Osteoblast (primary cell): Measurements from ENCODE around the gene AGT. TPM values are rescaled to one million over a fixed set of nuclear protein-coding genes. Genes with fewer than 3 reads are reported as not detected.
"Not testable (repeated sequence)": the region's sequence is repeated elsewhere in the genome, so short reads cannot be mapped to it uniquely, and the experiment has no call there.

Experiments
- DNase-seq: peaks from one replicate; pipeline ENCODE4 v3.0.0; 2011; ENCODE audit warnings: low spot score, mixed read lengths; ENCODE audit not compliant: insufficient read length; ENCODE audit errors: missing footprints
- H2AFZ ChIP-seq: 2 replicates; pipeline ENCODE4 v1.6.0; 2011; ENCODE audit warnings: mild to moderate bottlenecking, low read length
- H3K27ac ChIP-seq: 2 replicates; pipeline ENCODE4 v1.5.1; 2011; ENCODE audit warnings: mild to moderate bottlenecking, low read depth, low read length, moderate library complexity
- H3K27me3 ChIP-seq: 2 replicates; pipeline ENCODE4 v1.6.0; 2012; ENCODE audit warnings: mild to moderate bottlenecking, control low read depth, inconsistent platforms, low read length, moderate library complexity; ENCODE audit not compliant: insufficient read depth
- H3K36me3 ChIP-seq: 2 replicates; pipeline ENCODE4 v1.5.1; 2011; ENCODE audit warnings: mild to moderate bottlenecking, low read length, control low read depth, moderate library complexity; ENCODE audit not compliant: insufficient read depth
- H3K4me1 ChIP-seq: 2 replicates; pipeline ENCODE4 v1.5.1; 2011; ENCODE audit warnings: mild to moderate bottlenecking, low read length, control low read depth, moderate library complexity; ENCODE audit not compliant: insufficient read depth
- H3K4me2 ChIP-seq: 2 replicates; pipeline ENCODE4 v1.6.0; 2011; ENCODE audit warnings: mild to moderate bottlenecking, low read length; ENCODE audit not compliant: insufficient read depth
- H3K4me3 ChIP-seq: fragments of 200-600 bp; sonication (generic); 3 replicates; pipeline ENCODE4 v1.5.1; 2012; ENCODE audit warnings: mild to moderate bottlenecking, low read length, inconsistent platforms; ENCODE audit not compliant: insufficient read depth
- H3K79me2 ChIP-seq: 2 replicates; pipeline ENCODE4 v1.6.0; 2012; ENCODE audit warnings: mild to moderate bottlenecking, low read length, control low read depth, inconsistent platforms; ENCODE audit not compliant: insufficient read depth
- H3K9me3 ChIP-seq: 2 replicates; pipeline ENCODE4 v1.5.1; 2011; ENCODE audit warnings: low read depth, low read length, control low read depth
- H4K20me1 ChIP-seq: 2 replicates; pipeline ENCODE4 v1.6.0; 2012; ENCODE audit warnings: mild to moderate bottlenecking, low read length, control low read depth; ENCODE audit not compliant: insufficient read depth
- CTCF ChIP-seq: IDR thresholded peaks from 2 replicates; pipeline ENCODE4 v1.5.1; 2011; ENCODE audit warnings: mild to moderate bottlenecking, low read depth, low read length, moderate library complexity; ENCODE audit errors: extremely low read depth
- total RNA-seq: library from RNA; depleted of rRNA; stranded (reverse); fragments of >200 nt; gene quantifications from 2 replicates; pipeline ENCODE4 v1.2.3, GENCODE V29; 2012

Gene AGT
- total RNA-seq, 1 donor = 6.2 TPM

DNA sequence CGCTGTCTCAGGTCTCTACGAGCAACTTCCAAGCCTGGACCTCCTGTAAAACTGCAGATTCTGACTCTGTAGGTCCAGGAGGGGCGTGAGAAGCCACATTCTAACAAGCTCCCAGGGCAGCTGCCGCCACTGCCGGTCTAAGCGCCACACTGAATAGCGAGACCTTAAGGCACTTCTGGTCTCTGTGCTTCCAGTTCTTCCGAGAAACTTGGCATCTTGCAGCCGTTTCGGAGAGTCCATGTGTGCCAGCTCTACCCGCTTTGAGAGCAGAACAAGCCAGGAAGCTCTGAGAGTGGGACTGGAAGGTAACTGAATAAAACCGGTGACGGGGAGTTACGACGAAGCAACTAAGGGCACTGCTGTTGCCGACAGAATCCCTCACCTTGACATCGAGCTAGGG, 12.5 kb downstream of the AGT start:
- Histone ChIP-seq H3K4me2 (no peak overlapping the region), H3K27me3 (no peaks in the 10 kb centered on the region), H4K20me1 (no peaks in the 10 kb centered on the region), H3K4me1 (no peaks in the 10 kb centered on the region), H3K79me2 (no peaks in the 10 kb centered on the region), H3K9me3 (no peaks in the 10 kb centered on the region), H3K27ac (no peak overlapping the region), H3K4me3 (no peak overlapping the region), H2AFZ (no peak overlapping the region), H3K36me3 (no peaks in the 10 kb centered on the region)
- TF ChIP-seq CTCF = no peak
- DNase-seq = no peak

GRCh38 chr1:230700132-230700531, 13.8 kb downstream of the AGT start:
- Histone ChIP-seq H3K36me3 (no peaks in the 10 kb centered on the region), H3K4me2 (no peak overlapping the region), H2AFZ (no peak overlapping the region), H3K79me2 (no peaks in the 10 kb centered on the region), H3K27ac (no peak overlapping the region), H3K4me1 (no peaks in the 10 kb centered on the region), H3K27me3 (no peaks in the 10 kb centered on the region), H4K20me1 (no peaks in the 10 kb centered on the region), H3K4me3 (no peak overlapping the region), H3K9me3 (no peaks in the 10 kb centered on the region)
- TF ChIP-seq CTCF = no peak
- no peak for DNase-seq

DNA sequence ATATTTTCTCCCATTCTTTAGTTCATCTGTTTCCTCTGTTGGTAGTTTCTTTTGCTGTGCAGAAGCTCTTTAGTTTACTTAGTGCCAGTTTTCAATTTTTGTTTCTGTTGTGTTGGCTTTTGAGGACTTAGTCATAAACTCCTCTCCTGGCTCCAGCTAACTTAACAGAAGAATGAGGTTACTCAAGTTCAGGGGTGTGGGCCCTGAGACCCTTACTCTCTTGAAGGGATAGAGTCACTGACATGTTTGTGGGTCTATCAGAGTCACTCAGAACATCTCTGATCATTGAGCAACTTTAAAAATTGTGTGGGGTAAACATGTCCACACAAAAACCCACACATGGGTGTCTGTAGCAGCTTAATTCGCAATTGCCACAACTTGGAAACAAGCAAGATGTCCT, 14.2 kb downstream of the AGT start:
- no peaks in the 10 kb centered on the region for H3K79me2 ChIP-seq
- no peak overlapping the region for H3K4me3 ChIP-seq
- no peak for DNase-seq
- H3K27me3 ChIP-seq = no peaks in the 10 kb centered on the region
- no peak overlapping the region for H3K4me2 ChIP-seq
- no peak overlapping the region for H3K27ac ChIP-seq
- H3K4me1 ChIP-seq = no peaks in the 10 kb centered on the region
- H3K9me3 ChIP-seq = no peaks in the 10 kb centered on the region
- no peaks in the 10 kb centered on the region for H4K20me1 ChIP-seq
- TF ChIP-seq CTCF = no peak
- no peaks in the 10 kb centered on the region for H3K36me3 ChIP-seq
- H2AFZ ChIP-seq = no peak overlapping the region

DNA sequence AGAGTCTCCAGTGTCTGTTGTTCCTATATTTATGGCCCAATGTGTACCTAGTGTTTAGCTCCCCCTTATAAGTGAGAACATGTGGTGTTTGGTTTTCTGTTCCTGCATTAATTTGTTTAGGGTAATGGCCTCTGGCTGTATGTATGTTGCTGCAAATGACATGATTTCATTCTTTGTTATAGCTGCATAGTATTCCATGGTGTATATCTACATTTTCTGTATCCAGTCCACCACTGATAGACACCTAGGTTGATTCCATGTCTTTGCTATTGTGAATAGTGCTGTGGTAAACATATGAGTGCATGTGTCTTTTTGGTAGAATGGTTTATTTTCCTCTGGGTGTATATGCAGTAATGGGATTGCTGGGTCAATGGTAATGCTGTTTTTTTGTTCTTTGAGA, 15.0 kb downstream of the AGT start:
- DNase-seq, H3K4me1 ChIP-seq, H3K4me2 ChIP-seq, H3K27ac ChIP-seq, H3K79me2 ChIP-seq, H2AFZ ChIP-seq, H4K20me1 ChIP-seq, H3K4me3 ChIP-seq, H3K36me3 ChIP-seq, H3K9me3 ChIP-seq, H3K27me3 ChIP-seq: not testable (repeated sequence)

- no peak for TF ChIP-seq CTCF
These were observed 15.8 kb downstream of the AGT start for GRCh38 chr1:230698130-230698529.

More at GRCh38 chr1:230698130-230698529, 15.8 kb downstream of the AGT start:
- Histone ChIP-seq H3K9me3 (no peaks in the 10 kb centered on the region), H3K4me3 (no peak overlapping the region), H3K27ac (no peak overlapping the region), H3K27me3 (no peaks in the 10 kb centered on the region), H2AFZ (no peak overlapping the region), H3K79me2 (no peaks in the 10 kb centered on the region), H3K36me3 (peaks cover 3% of the 10 kb centered on the region), H3K4me1 (no peaks in the 10 kb centered on the region), H3K4me2 (no peak overlapping the region), H4K20me1 (no peaks in the 10 kb centered on the region)
- no peak for DNase-seq
